ENCODE results near the gene PRDX5. TPM values are rescaled to one million over a fixed set of nuclear protein-coding genes. Genes with fewer than 3 reads are reported as not detected.

The PRDX5 gene
- total RNA-seq, 1 donor from 2014 or later: 229 TPM

DNA sequence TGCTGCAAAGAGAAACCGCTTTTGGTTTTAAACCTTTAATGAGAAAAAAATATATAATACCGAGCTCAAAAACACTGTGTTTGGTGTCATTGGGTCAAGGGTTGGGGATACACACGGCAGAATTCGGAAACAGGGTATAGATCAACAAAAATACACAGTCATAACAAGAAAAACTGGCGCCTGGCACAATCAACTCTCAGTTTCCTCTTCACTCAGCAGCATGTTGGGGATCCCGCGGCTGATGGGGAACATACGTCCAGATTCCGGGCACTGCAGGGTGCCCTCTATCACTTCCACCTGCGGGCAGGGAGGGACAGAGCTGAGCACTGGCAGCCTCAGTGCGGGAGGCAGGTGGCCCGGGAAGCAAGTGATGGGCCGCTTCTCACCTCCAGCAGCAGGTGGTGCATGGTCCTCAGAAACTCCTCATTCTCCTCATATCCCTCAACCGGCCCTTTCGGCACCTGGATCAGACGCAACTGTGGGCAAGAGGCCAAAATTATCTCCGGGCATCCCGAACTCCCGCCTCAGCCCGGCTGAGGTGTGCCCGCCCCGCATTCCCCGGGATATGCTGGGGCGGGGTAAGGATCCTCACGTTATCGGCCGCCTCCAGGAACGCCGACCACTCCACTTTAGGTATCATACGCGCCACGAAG, 1.1 kb upstream of the PRDX5 start:
- peak overlapping the region; percentile 97 for H3K27ac ChIP-seq
- H3K27me3 ChIP-seq: no peaks in the 10 kb centered on the region
- DNase-seq (ENCODE audit: extremely low spot score in 2 of 2): no peak
- peak overlapping the region; percentile 90 to 95 for H3K4me3 ChIP-seq
- peaks cover 0 to 32% of the 10 kb centered on the region in 2 donors for H3K36me3 ChIP-seq
- TF ChIP-seq POLR2A (IDR thresholded peaks at IDR 0.05) (no peak), POLR2AphosphoS5 (IDR thresholded peaks at IDR 0.05; ENCODE audit: insufficient read depth in 1 of 2, low read depth in 1 of 2) (no peak)
- TF ChIP-seq, protein P1, sequence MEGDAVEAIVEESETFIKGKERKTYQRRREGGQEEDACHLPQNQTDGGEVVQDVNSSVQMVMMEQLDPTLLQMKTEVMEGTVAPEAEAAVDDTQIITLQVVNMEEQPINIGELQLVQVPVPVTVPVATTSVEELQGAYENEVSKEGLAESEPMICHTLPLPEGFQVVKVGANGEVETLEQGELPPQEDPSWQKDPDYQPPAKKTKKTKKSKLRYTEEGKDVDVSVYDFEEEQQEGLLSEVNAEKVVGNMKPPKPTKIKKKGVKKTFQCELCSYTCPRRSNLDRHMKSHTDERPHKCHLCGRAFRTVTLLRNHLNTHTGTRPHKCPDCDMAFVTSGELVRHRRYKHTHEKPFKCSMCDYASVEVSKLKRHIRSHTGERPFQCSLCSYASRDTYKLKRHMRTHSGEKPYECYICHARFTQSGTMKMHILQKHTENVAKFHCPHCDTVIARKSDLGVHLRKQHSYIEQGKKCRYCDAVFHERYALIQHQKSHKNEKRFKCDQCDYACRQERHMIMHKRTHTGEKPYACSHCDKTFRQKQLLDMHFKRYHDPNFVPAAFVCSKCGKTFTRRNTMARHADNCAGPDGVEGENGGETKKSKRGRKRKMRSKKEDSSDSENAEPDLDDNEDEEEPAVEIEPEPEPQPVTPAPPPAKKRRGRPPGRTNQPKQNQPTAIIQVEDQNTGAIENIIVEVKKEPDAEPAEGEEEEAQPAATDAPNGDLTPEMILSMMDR (IDR thresholded peaks at IDR 0.05): no peak
- H3K9me3 ChIP-seq: no peaks in the 10 kb centered on the region
- H3K4me1 ChIP-seq: peaks cover 60% of the 10 kb centered on the region
- intact Hi-C loops (cut with DNase I): loop anchor here (2.0 to 5.0 kb wide), 2 partner anchors 36 to 76 kb away; partner anchors contain the start of gene FKBP2

DNA sequence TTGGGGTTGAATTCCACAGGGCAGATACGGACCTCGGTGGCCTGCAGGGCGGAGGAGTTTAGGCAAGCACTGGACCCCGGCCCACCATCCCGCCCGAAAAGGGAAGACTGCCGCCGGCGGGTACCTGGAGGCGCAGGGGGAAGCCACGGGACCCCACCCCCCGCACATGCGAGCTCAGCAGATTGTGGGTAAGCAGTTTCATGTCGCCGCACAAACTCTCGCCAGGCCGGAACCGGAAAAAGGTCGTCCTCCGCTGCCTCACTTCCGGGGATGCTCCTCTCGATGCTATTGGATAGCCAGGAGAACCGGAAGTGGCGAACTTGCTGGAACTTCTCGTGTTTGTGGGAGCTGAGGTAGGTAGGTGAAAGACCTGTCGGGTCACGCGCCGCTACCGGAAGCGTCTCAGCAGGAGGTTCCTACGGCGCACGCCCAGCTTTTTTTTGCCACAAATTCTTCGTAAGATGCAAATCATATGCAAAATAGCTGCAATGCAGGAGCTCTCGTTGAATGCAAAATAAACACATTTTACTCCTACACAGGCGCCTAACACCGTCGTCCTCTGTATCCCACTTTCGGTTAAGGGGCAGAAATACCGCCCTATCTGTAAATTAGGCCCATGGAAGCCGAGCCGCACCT, 478 bp upstream of the PRDX5 start, which contains the start of gene TRMT112:
Gene TRMT112, minus strand, starts transcription at position 235 of the 636 bp plus-strand sequence. Its CDS starts 33 bp downstream, at position 202.
- peaks cover 59% of the 10 kb centered on the region for H3K4me1 ChIP-seq

DNA sequence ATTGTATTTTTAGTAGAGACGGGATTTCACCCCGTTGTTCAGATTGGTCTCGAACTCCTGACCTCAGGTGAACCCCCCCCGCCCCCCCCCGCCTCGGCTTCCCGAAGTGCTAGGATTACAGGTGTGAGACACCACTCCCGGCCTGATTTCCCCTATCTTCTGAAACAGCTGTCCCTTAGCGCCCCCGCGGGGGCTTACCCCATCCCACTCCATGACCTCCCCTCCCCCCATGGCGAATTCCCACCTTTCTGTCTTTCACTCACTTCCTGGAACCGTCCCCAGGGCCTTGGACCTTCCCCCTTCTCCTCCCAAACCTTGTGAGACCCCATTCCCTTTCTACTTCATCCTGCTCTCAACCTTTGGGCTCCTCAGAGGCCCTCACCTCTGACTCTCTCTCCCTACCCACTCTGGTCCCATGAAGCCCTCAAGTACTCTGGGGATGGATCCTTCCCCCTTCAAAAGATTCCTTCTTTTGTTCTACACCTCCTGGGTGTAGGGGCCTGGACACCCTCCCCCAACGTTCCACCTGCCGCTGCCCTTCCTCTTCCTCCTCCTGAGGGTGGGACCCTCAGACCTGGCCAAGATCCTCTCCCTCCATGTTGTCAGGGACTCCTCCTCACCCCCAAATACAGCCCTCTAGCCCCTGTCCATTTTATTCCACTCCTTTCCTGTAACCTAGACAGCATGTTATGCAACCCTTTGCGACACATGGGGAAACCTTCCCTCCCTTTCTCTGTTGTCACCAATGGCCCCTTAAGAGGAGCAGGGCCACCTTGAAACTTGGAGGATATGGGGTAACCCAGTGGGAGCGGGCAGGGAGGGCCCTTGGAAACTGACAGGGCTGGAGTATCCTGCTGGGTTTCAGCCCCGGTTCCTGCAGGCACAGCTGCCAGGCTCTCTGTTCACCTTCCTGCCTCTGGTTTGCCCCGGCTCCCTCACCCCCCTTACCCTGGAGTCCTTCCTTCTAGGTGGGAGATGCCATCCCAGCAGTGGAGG, 1.1 kb downstream of the PRDX5 start:
- no peaks in the 10 kb centered on the region for H3K9me3 ChIP-seq
- DNase-seq (ENCODE audit: extremely low spot score in 2 of 2): no peak
- H3K36me3 ChIP-seq: peaks cover 0 to 32% of the 10 kb centered on the region in 2 donors
- intact Hi-C loops (cut with DNase I): loop anchor here (5.0 kb wide), 1 partner anchor 33 kb away; no protein-coding TSS in a partner anchor
- H3K27ac ChIP-seq: peak overlapping the region; percentile 97
- H3K27me3 ChIP-seq: no peaks in the 10 kb centered on the region
- no peak for TF ChIP-seq POLR2A (IDR thresholded peaks at IDR 0.05)
- no peak for TF ChIP-seq POLR2AphosphoS5 (IDR thresholded peaks at IDR 0.05; ENCODE audit: insufficient read depth in 1 of 2, low read depth in 1 of 2)
- TF ChIP-seq, protein P1 (IDR thresholded peaks at IDR 0.05): no peak
- peak overlapping the region; percentile 90 to 95 for H3K4me3 ChIP-seq
- H3K4me1 ChIP-seq: peaks cover 46% of the 10 kb centered on the region

More for the DNA sequence above, 478 bp upstream of the PRDX5 start, which contains the start of gene TRMT112:
- TF ChIP-seq POLR2A (IDR thresholded peaks at IDR 0.05): peak in 1 of 2 donors; percentile 81
- TF ChIP-seq POLR2AphosphoS5 (IDR thresholded peaks at IDR 0.05; ENCODE audit: insufficient read depth in 1 of 2, low read depth in 1 of 2): peak; percentile 92 to 93
- TF ChIP-seq, protein P1 (IDR thresholded peaks at IDR 0.05): peak in 1 of 3 experiments; percentile 1
- DNase-seq (ENCODE audit: extremely low spot score in 2 of 2): peak; percentile 97 to 99
- no peaks in the 10 kb centered on the region for H3K9me3 ChIP-seq
- peaks cover 0 to 32% of the 10 kb centered on the region in 2 donors for H3K36me3 ChIP-seq
- intact Hi-C loops (cut with DNase I): loop anchor here (2.0 to 5.0 kb wide), 2 partner anchors 35 to 77 kb away; partner anchors contain the start of gene FKBP2
- no peaks in the 10 kb centered on the region for H3K27me3 ChIP-seq
- H3K4me3 ChIP-seq: peak within 1 kb of the TSS; percentile 90 to 95
- peak within 1 kb of the TSS; percentile 97 for H3K27ac ChIP-seq

DNA sequence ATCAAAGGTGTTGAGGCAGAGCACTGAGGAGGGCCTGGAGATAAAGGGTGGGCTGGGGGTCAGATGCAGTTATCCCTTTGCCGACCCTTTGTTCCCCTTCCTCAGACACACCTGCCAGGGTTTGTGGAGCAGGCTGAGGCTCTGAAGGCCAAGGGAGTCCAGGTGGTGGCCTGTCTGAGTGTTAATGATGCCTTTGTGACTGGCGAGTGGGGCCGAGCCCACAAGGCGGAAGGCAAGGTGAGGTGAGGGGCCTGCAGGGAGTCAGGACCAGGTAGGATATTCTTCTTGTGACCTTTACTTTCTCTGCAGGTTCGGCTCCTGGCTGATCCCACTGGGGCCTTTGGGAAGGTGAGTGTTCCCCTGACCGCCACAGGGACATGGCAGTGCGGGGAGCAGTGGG, 2.6 kb downstream of the PRDX5 start:
- intact Hi-C loops (cut with DNase I): no loop called here
- TF ChIP-seq, protein P1 (IDR thresholded peaks at IDR 0.05): no peak
- TF ChIP-seq POLR2AphosphoS5 (IDR thresholded peaks at IDR 0.05; ENCODE audit: insufficient read depth in 1 of 2, low read depth in 1 of 2): no peak
- DNase-seq (ENCODE audit: extremely low spot score in 2 of 2): peak in 1 of 2 donors; percentile 80
- Histone ChIP-seq H3K27ac (no peak overlapping the region), H3K9me3 (no peaks in the 10 kb centered on the region), H3K4me3 (no peak overlapping the region), H3K27me3 (no peaks in the 10 kb centered on the region), H3K36me3 (peaks cover 0 to 17% of the 10 kb centered on the region in 2 donors), H3K4me1 (peaks cover 51% of the 10 kb centered on the region)
